Spleen (tissue), 11 donors: ENCODE data around the gene GRIK1. TPM values are rescaled to one million over a fixed set of nuclear protein-coding genes. Genes with fewer than 3 reads are reported as not detected.

Experiments used
- DNase-seq: peaks from one replicate; pipeline ENCODE4 v3.0.0-alpha.2; 2020
- H3K27ac ChIP-seq, 8 donors: fragments of 200-600 bp; sonication (generic) in 7 of 8; 1 replicate in 4 of 8; 2 replicates in 4 of 8; pipeline versions ENCODE4 v1.5.0 to v1.8.0; 2016 to 2021; ENCODE audit warnings: inconsistent platforms in 4 of 8, mild to moderate bottlenecking in 4 of 8, moderate library complexity in 1 of 8
- H3K27me3 ChIP-seq, 7 donors: fragments of 200-600 bp; sonication (generic) in 6 of 7; replicated peaks in 1 of 7; 1 replicate in 4 of 7; 2 replicates in 3 of 7; pipeline versions ENCODE4 v1.5.0 to v1.8.0; 2016 to 2021; ENCODE audit warnings: inconsistent platforms in 3 of 7, mild to moderate bottlenecking in 1 of 7
- H3K36me3 ChIP-seq, 6 donors: fragments of 200-600 bp; sonication (generic) in 5 of 6; 1 replicate in 4 of 6; 2 replicates in 2 of 6; pipeline versions ENCODE4 v1.5.0 to v1.8.0; 2016 to 2021; ENCODE audit warnings: inconsistent platforms in 2 of 6
- H3K4me1 ChIP-seq, 6 donors: fragments of 200-600 bp; sonication (generic) in 5 of 6; 1 replicate in 3 of 6; 2 replicates in 3 of 6; pipeline versions ENCODE4 v1.5.0 to v1.8.0; 2016 to 2021; ENCODE audit warnings: inconsistent platforms in 3 of 6
- H3K4me3 ChIP-seq, 8 donors: fragments of 200-600 bp; sonication (generic) in 7 of 8; 1 replicate in 4 of 8; 2 replicates in 4 of 8; pipeline versions ENCODE4 v1.5.0 to v1.8.0; 2016 to 2021; ENCODE audit warnings: inconsistent platforms in 4 of 8, mild to moderate bottlenecking in 4 of 8, moderate library complexity in 2 of 8
- H3K9me3 ChIP-seq, 8 donors: fragments of 200-600 bp; sonication (generic) in 7 of 8; 1 replicate in 4 of 8; 2 replicates in 4 of 8; pipeline versions ENCODE4 v1.5.0 to v1.8.0; 2016 to 2021; ENCODE audit warnings: inconsistent platforms in 4 of 8
- POLR2A ChIP-seq, 3 donors: fragments of 450-650 bp; IDR thresholded peaks; one replicate each; pipeline ENCODE4 v1.5.1; 2017; ENCODE audit warnings: antibody characterized with exemption in 3 of 3, mild to moderate bottlenecking in 1 of 3
- POLR2AphosphoS5 ChIP-seq, 3 donors: sonication (generic); formaldehyde crosslinking; IDR thresholded peaks; one replicate each; pipeline ENCODE4 v1.5.1; 2017; ENCODE audit warnings: antibody characterized with exemption in 3 of 3
- WGBS, 5 donors: extraction: QIAGEN DNeasy Blood & Tissue Kit in 3 of 5; methylation state at CpG; one replicate each; pipeline versions ENCODE4 v1.1.5 to v1.1.7; 2013 to 2018; 5-methylcytosine and 5-hydroxymethylcytosine counted together
- intact Hi-C: fragments of 100-400 bp; cut with DNase I; formaldehyde crosslinking; loops from one replicate; pipeline ENCODE4 v1.15.0; 2023; ENCODE audit warnings: low total_unique reads
- polyA plus RNA-seq, 3 donors: library from polyadenylated mRNA; stranded (reverse); fragments of 200-250 nt; gene quantifications; one replicate each; pipeline ENCODE4 v1.2.1, GENCODE V29; 2013
- total RNA-seq, 7 donors: library from RNA; depleted of rRNA in 3 of 7; stranded (reverse); fragments of >200 nt in 3 of 7; fragmentation: NEBNext Ultra II Directional in 4 of 7; extraction: Animal tissue kit (Norgen Biotek cat#: 25700) in 4 of 7; gene quantifications; one replicate each; pipeline versions ENCODE4 v1.1.0 to v1.2.1, GENCODE V29; 2016 to 2021
- TF ChIP-seq, protein P1 (sequence below), 11 experiments: fragments of 200-600 bp in 7 of 11; fragments of 450-650 bp in 4 of 11; sonication (generic) in 4 of 11; IDR thresholded peaks in 8 of 11; conservative IDR thresholded peaks in 3 of 11; 1 replicate in 7 of 11; 2 replicates in 4 of 11; pipeline versions ENCODE4 v1.4.0 to v1.8.0; 2016 to 2021; ENCODE audit warnings: antibody characterized with exemption in 11 of 11, inconsistent platforms in 4 of 11, mild to moderate bottlenecking in 1 of 11
- donor health status: healthy with polysubstance abuse.
- donor health status: DM: no; HTN: no; CAD: no; lungs with moderate emphysema.
- donor health status: DM: no; HTN: no; CAD: no.
- donor health status: Bipolar disorder and iron deficiency.
- donor health status: healthy.
- donor health status: DM: no; HTN: no; CAD: no.
- donor health status: DM: yes; HTN: yes; CAD: no.

GRIK1 gene
- total and polyA plus RNA-seq, 10 donors = 0.02 to 0.17 (median 0.04) TPM; not detected in 7

DNA sequence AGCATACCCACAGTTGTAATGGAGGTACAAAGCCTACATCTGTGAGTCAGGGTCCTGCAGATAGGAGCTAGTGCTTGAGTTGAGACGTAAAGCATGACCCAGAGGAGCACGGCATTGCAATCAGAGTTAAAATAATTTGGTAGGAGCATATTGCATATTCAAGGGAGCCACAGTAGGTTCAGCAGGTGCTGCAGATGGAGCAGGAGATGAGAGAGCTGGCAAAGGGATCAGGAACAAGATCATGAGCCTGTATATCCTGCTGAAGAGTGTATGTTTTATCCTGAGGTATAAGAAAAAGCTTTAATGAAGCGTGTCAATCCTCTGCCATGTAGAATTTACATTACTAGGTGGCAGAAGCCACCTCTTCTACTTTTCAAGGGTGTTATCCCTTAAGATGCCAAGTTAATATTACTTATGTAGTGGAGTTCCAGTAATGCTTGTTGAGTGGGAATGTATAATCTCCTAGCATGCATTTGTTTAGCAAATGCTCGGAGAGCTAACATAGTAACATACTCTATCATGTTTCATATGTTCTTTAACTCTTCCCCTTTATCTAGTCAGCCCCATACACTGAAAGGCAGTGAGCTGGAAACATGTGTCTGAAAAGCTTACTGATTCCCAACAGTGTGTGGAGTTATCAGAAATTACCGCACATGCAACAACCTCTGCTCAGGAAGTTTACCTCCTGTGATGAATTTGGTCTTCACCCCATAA is 300.3 kb downstream of the GRIK1 start:
- TF ChIP-seq POLR2A (IDR thresholded peaks at IDR 0.05) (no peak), POLR2AphosphoS5 (IDR thresholded peaks at IDR 0.05) (no peak)
- TF ChIP-seq, protein P1, sequence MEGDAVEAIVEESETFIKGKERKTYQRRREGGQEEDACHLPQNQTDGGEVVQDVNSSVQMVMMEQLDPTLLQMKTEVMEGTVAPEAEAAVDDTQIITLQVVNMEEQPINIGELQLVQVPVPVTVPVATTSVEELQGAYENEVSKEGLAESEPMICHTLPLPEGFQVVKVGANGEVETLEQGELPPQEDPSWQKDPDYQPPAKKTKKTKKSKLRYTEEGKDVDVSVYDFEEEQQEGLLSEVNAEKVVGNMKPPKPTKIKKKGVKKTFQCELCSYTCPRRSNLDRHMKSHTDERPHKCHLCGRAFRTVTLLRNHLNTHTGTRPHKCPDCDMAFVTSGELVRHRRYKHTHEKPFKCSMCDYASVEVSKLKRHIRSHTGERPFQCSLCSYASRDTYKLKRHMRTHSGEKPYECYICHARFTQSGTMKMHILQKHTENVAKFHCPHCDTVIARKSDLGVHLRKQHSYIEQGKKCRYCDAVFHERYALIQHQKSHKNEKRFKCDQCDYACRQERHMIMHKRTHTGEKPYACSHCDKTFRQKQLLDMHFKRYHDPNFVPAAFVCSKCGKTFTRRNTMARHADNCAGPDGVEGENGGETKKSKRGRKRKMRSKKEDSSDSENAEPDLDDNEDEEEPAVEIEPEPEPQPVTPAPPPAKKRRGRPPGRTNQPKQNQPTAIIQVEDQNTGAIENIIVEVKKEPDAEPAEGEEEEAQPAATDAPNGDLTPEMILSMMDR (IDR thresholded peaks at IDR 0.05 in 8 of 11, conservative IDR thresholded peaks at IDR 0.05 in 3 of 11) = no peak
- Histone ChIP-seq H3K27me3 (no peaks in the 10 kb centered on the region), H3K27ac (peak overlapping the region in 4 of 8 donors; percentile 53 to 81 (median 71)), H3K4me3 (no peak overlapping the region), H3K4me1 (peaks cover 0 to 24% (median 12%) of the 10 kb centered on the region in 6 donors), H3K36me3 (no peaks in the 10 kb centered on the region), H3K9me3 (peaks cover 0 to 10% (median 3%) of the 10 kb centered on the region in 8 donors)
- DNase-seq = no peak
- intact Hi-C loops = loop anchor here (10.0 kb wide), 1 partner anchor 155 kb away; no protein-coding TSS in a partner anchor
- WGBS, 5 donors = 62 to 68% (median 64%) methylated on average over 5 of the region's 5 CpGs

DNA sequence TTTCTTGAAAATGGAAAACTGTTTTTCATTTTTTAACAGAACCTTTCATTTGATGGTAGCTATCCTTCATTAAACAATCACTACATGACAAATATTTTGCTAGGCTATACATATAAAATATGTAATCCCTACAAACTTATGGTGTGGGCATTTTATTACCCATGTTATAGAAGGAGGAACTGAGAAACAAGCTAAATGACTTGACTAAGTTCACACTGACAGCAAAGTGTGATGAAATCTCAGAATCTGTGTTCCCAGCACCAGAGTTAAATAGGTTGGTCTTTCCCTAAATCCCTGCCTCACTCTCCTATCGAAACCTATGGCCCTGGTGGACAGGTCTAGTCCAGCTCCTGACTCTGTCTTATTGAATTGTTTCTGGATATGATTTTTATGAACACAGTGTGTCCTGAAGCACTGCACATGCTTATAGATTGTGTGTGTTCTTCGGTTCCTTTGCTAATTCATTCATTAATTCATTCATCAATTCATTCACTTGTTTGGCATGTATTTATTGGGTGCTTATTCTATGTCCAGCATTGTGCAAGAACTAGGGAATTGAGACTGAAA is 301.0 kb downstream of the GRIK1 start:
- no peak for TF ChIP-seq POLR2A (IDR thresholded peaks at IDR 0.05)
- no peak for TF ChIP-seq POLR2AphosphoS5 (IDR thresholded peaks at IDR 0.05)
- TF ChIP-seq, protein P1 (IDR thresholded peaks at IDR 0.05 in 8 of 11, conservative IDR thresholded peaks at IDR 0.05 in 3 of 11) = no peak
- Histone ChIP-seq H3K9me3 (peaks cover 0 to 10% (median 3%) of the 10 kb centered on the region in 8 donors), H3K27me3 (no peaks in the 10 kb centered on the region), H3K36me3 (no peaks in the 10 kb centered on the region), H3K27ac (peak overlapping the region in 4 of 8 donors; percentile 53 to 81 (median 71)), H3K4me3 (no peak overlapping the region), H3K4me1 (peaks cover 0 to 24% (median 12%) of the 10 kb centered on the region in 6 donors)
- intact Hi-C loops = loop anchor here (10.0 kb wide), 1 partner anchor 154 kb away; no protein-coding TSS in a partner anchor
- no peak for DNase-seq
- 44 to 77% (median 63%) methylated on average over 2 of the region's 2 CpGs for WGBS, 5 donors

DNA sequence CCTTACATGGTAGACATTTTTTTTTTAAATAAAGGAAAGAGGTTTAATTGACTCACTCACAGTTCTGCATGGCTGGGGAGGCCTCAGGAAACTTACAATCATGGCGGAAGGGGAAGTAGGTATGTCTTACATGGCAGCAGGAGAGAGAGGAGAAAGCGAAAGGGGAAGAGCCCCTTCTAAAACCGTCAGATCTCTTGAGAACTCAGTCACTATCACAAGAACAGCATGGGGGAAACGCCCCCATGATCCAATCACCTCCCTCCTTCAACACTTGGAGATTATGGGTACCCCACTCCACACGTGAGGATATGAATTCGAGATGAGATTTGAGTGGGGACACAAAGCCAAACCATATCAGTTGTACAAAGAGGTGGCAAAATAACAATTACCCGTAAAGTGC is 301.7 kb downstream of the GRIK1 start:
- 63 to 84% (median 70%) methylated on average over 7 of the region's 7 CpGs for WGBS, 5 donors
- DNase-seq = no peak
- no peaks in the 10 kb centered on the region for H3K27me3 ChIP-seq
- H3K4me1 ChIP-seq = peaks cover 0 to 24% (median 12%) of the 10 kb centered on the region in 6 donors
- no peaks in the 10 kb centered on the region for H3K36me3 ChIP-seq
- peaks cover 0 to 10% (median 3%) of the 10 kb centered on the region in 8 donors for H3K9me3 ChIP-seq
- peak overlapping the region in 4 of 8 donors; percentile 53 to 81 (median 71) for H3K27ac ChIP-seq
- intact Hi-C loops = loop anchor here (10.0 kb wide), 1 partner anchor 153 kb away; no protein-coding TSS in a partner anchor
- H3K4me3 ChIP-seq = no peak overlapping the region
- TF ChIP-seq POLR2AphosphoS5 (IDR thresholded peaks at IDR 0.05) (no peak), POLR2A (IDR thresholded peaks at IDR 0.05) (no peak)
- TF ChIP-seq, protein P1 (IDR thresholded peaks at IDR 0.05 in 8 of 11, conservative IDR thresholded peaks at IDR 0.05 in 3 of 11) = no peak

DNA sequence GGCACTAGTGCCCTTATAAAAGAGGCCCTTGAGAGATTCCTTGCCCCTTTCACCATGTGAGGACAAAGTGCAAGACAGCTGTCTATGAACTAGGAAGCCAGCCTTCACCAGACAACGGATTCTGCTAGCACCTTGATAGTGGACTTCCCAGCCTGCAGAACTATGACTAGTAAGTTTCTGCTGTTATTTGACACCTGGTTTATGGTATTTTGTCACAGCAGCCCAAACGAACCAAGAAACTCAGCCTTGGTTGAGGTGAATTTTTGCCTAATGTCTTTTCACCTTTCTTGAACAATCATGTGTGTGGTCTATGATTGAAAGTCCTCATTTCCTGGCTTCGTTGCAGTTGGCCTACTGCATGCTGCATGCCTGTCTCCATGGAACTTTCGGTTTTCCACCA is 302.2 kb downstream of the GRIK1 start:
- no peak for DNase-seq
- Histone ChIP-seq H3K36me3 (no peaks in the 10 kb centered on the region), H3K27me3 (no peaks in the 10 kb centered on the region), H3K4me1 (peaks cover 0 to 24% (median 12%) of the 10 kb centered on the region in 6 donors), H3K9me3 (peaks cover 0 to 10% (median 3%) of the 10 kb centered on the region in 8 donors), H3K27ac (peak overlapping the region in 2 of 8 donors; percentile 77 to 81), H3K4me3 (no peak overlapping the region)
- intact Hi-C loops = loop anchor here (10.0 kb wide), 1 partner anchor 153 kb away; no protein-coding TSS in a partner anchor
- TF ChIP-seq POLR2A (IDR thresholded peaks at IDR 0.05) (no peak), POLR2AphosphoS5 (IDR thresholded peaks at IDR 0.05) (no peak)
- TF ChIP-seq, protein P1 (IDR thresholded peaks at IDR 0.05 in 8 of 11, conservative IDR thresholded peaks at IDR 0.05 in 3 of 11) = no peak
- 79 to 93% (median 83%) methylated on average over 4 of the region's 4 CpGs for WGBS, 5 donors
